Astrocyte (in vitro differentiated cells and primary cell): ENCODE measurements around the gene SPATA19.

Source experiments
- CTCF ChIP-seq: IDR thresholded peaks from 2 replicates; pipeline ENCODE4 v1.5.1; 2011; ENCODE audit warnings: low read depth, mild to moderate bottlenecking, inconsistent platforms, low read length, moderate library complexity; ENCODE audit not compliant: insufficient read depth
- EZH2 ChIP-seq: IDR thresholded peaks from 2 replicates; pipeline ENCODE4 v1.6.1; 2012; ENCODE audit warnings: mild to moderate bottlenecking, low read length, inconsistent platforms; ENCODE audit not compliant: insufficient read depth

- no peak for TF ChIP-seq CTCF
- TF ChIP-seq EZH2: no peak
Observed at GRCh38 chr11:133893381-133893780, 48.1 kb upstream of the SPATA19 start.
